Measurements from ENCODE around the gene NXPH4.

Gene NXPH4

DNA sequence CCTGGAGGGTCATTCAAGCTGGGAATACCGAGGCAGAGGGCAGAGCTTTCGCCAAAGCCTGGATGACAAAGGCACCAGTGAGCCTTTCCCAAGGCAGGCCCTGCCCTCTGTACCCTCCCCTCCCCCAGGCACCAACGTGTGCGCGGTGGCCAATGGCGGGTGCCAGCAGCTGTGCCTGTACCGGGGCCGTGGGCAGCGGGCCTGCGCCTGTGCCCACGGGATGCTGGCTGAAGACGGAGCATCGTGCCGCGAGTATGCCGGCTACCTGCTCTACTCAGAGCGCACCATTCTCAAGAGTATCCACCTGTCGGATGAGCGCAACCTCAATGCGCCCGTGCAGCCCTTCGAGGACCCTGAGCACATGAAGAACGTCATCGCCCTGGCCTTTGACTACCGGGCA lies 31.2 kb upstream of the NXPH4 start:
- no peak for DNase-seq

DNA sequence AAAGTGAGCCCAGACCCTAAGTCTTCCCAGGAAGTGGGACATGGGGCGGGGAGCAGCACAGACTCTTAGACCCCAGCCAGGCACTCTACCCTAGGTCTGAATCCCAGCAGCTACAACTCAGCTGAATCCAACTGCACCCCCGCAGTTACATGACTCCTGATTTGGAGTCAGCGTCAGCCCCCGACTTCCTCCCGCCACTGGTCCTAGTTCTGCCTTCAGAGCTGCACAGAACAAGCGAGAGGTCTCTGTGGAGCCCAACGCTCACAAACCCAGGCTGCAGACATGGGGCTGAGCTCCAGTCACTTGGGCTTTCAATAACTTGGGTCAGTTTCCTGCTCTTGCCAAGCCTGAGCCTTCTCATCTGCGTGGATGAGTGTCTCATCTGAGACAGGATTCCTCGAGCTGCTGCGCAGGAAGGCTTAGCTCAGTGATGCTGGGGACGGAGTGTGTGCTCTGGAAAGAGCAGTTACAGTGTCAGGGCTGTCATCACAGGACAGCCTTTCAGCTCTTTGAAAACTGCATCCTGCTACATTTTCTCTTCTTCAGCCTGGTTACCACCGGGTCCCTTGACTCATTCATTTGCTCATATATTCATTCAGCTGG lies 30.6 kb upstream of the NXPH4 start:
- no peak for DNase-seq

- no peak for DNase-seq
Observed at GRCh38 chr12:57187222-57188089, 29.1 kb upstream of the NXPH4 start.

GRCh38 chr12:57188090-57188425 lies 28.5 kb upstream of the NXPH4 start:
- DNase-seq = no peak

GRCh38 chr12:57190037-57190436 lies 26.6 kb upstream of the NXPH4 start:
- DNase-seq = no peak

DNA sequence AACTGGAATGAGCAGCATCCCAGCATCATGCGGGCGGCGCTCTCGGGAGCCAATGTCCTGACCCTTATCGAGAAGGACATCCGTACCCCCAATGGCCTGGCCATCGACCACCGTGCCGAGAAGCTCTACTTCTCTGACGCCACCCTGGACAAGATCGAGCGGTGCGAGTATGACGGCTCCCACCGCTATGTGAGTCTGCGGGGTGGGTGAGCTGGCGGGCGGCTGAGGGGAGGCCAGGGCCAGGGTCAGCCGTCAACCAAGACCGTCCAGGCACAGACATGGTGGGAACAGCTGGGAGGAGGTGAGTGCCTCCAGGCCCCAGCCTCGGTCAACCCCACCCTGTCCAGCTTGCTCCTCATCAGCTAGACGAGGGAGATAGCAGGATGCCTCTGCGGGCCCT lies 25.8 kb upstream of the NXPH4 start:
- no peak for DNase-seq

DNA sequence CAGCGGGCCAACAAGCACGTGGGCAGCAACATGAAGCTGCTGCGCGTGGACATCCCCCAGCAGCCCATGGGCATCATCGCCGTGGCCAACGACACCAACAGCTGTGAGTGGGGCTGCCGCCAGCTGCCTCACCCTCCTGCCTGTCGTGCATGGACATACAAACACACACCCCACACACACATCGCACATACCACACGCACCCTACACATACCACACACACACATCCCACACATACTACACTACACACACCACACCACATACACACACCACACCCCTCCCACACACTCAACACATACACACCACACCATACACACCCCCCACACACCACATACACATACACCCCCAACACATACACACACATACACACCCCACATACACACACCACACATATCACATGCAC lies 25.2 kb upstream of the NXPH4 start:
- DNase-seq = no peak

DNA sequence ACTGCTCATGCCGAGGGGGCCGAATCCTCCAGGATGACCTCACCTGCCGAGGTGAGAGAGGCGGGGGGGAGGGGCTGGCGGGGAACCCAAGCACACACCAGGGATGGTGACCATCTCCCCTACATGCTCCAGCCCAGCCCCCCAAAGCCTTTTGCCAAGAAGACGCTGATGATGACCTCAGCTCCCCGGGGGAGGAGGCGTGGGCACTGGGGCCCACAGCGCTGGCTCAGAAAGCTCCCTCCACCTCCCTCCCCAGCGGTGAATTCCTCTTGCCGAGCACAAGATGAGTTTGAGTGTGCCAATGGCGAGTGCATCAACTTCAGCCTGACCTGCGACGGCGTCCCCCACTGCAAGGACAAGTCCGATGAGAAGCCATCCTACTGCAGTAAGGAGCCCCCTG lies 23.7 kb upstream of the NXPH4 start:
- DNase-seq = no peak

DNA sequence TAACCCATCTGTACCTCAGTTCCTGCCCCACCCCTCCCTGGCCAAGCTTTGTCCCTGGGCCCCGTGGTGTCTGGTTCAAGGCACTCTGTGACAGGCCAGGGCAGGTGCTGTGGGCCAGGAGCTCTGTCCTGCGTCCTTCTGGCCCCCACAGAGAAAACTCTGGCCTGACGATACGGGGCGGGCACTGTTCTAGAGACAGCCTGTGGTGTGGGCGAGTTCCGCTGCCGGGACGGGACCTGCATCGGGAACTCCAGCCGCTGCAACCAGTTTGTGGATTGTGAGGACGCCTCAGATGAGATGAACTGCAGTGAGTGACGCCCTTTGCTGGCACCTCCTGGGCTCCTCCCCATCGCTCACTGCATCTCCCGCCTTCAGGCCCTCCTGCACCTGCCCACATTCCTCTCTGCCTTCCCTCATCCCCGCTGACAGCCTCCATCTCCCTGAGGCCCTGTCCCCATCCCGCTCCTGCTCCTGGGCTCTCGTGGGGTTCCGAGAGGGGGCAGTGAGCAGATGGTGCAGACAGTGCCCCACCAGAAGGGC lies 22.8 kb upstream of the NXPH4 start:
- DNase-seq = no peak

DNA sequence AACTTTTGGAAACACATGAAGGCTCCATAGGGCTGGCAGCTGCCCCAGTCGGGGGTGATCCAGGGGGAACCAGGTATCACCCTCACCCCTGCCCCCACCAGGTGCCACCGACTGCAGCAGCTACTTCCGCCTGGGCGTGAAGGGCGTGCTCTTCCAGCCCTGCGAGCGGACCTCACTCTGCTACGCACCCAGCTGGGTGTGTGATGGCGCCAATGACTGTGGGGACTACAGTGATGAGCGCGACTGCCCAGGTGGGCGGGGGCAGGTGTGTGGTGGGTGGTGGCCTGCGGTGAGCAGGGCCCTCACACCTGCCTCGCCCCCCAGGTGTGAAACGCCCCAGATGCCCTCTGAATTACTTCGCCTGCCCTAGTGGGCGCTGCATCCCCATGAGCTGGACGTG lies 22.3 kb upstream of the NXPH4 start:
- no peak for DNase-seq

- DNase-seq = no peak
Observed at GRCh38 chr12:57195186-57195585, 21.4 kb upstream of the NXPH4 start.

- no peak for DNase-seq
Observed at GRCh38 chr12:57195611-57196371, 20.8 kb upstream of the NXPH4 start.

DNA sequence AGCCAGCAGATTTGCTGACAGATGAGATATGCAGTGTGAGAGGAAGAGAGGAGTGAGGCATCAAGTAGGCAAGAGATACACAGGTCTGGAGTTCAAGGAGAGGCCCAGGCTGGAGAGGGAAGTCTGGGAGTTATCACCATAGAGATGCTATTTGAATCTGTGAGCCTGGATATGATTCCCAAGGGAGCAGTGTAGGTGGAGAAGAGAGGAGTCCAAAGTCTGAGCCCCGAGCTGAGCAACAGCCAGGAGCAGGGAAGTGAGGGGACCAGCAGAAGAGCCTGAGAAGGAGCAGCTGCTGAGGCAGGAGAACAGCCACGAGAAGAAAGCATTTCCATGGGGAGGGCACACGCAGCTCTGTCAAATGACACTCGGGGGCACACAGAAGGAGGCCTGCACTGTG lies 20.2 kb upstream of the NXPH4 start:
- no peak for DNase-seq

DNA sequence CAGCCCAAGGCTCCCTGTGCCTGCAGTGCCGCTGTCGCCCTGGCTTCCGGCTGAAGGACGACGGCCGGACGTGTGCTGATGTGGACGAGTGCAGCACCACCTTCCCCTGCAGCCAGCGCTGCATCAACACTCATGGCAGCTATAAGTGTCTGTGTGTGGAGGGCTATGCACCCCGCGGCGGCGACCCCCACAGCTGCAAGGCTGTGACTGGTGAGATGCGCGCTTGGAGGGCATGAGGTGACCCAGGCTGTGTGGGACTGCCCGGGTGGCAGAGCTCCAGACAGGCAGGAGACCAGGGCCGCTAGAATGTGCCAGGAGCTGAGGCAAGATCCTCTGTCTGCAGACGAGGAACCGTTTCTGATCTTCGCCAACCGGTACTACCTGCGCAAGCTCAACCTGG lies 19.6 kb upstream of the NXPH4 start:
- no peak for DNase-seq

GRCh38 chr12:57198329-57198728 lies 18.3 kb upstream of the NXPH4 start:
- no peak for DNase-seq

- no peak for DNase-seq
Observed at GRCh38 chr12:57199191-57199590, 17.4 kb upstream of the NXPH4 start.

- DNase-seq = no peak
Observed at GRCh38 chr12:57200497-57200896, 16.1 kb upstream of the NXPH4 start.

GRCh38 chr12:57201219-57201618 lies 15.4 kb upstream of the NXPH4 start:
- no peak for DNase-seq

DNA sequence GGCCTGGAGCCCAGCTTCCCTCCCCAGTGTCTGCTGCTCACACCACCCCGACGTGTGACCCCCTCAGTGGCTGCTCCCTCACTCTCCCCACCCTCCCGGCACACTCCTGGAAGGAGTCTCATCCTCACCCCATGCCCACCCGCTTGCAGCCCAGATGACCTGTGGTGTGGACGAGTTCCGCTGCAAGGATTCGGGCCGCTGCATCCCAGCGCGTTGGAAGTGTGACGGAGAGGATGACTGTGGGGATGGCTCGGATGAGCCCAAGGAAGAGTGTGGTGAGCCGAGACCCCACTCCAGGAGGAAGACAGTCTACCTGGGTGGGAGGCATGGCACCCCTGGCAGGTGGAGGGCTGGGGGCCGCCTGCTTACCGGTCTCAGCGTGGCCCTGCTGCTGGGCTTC lies 15.0 kb upstream of the NXPH4 start:
- no peak for DNase-seq

GRCh38 chr12:57202321-57202720 lies 14.3 kb upstream of the NXPH4 start:
- DNase-seq = no peak

- DNase-seq = no peak
Observed at GRCh38 chr12:57203201-57203600, 13.4 kb upstream of the NXPH4 start.

DNA sequence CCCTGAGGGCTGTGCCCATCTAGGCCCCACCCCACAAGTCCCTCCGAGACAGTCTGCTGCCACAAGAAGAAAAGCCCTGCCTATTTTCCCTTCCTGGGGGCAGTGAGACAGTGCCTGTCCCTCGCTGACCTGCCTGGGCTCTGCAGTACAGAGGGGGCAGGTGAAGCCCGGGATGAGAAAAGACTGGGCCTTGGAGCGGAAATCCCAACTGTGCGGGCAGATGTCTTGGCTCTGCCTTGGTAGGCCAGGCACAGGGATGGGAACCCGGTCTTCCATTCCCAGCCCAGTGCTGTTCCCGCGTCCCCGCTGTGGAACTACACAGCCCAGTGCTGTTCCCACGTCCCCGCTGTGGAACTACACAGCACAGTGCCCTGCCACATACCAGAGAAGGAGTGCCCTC lies 12.8 kb upstream of the NXPH4 start:
- no peak for DNase-seq

- DNase-seq = no peak
Observed at GRCh38 chr12:57204454-57204853, 12.1 kb upstream of the NXPH4 start.

- DNase-seq = no peak
Observed at GRCh38 chr12:57205186-57205585, 11.4 kb upstream of the NXPH4 start.

Measured in activated CD4-positive, alpha-beta T cell treated with anti-CD3 and anti-CD28 coated beads, Interleukin-2, amount 50 U/mL, for 48 hours (primary cell).